GM23338 (cell line): ENCODE measurements around the gene SH3BP5. TPM values are rescaled to one million over a fixed set of nuclear protein-coding genes. Genes with fewer than 3 reads are reported as not detected.

Experiments used
- ATAC-seq: fragments of 200-7000 bp; cut with Tn5 transposase; 3 replicates; pipeline ENCODE4 v1.9.1; 2020
- DNase-seq: peaks from one replicate; pipeline ENCODE4 v3.0.0-alpha.2; 2015; ENCODE audit warnings: low spot score
- H2AFZ ChIP-seq: fragments of 200-600 bp; sonication (generic); 2 replicates; pipeline ENCODE4 v1.8.0; 2016; ENCODE audit warnings: antibody characterized with exemption, mild to moderate bottlenecking, moderate library complexity
- H3F3A ChIP-seq: fragments of 200-600 bp; sonication (generic); replicated peaks from 2 replicates; pipeline ENCODE4 v1.8.0; 2017; ENCODE audit warnings: antibody characterized with exemption, mixed run types, low read depth
- H3K27ac ChIP-seq: fragments of 200-600 bp; sonication (generic); 2 replicates; pipeline ENCODE4 v1.6.1; 2016; ENCODE audit warnings: low read depth
- H3K27me3 ChIP-seq: fragments of 200-600 bp; sonication (generic); 2 replicates; pipeline ENCODE4 v1.8.0; 2016; ENCODE audit warnings: mild to moderate bottlenecking, mixed run types, moderate library complexity; ENCODE audit not compliant: insufficient read depth
- H3K36me3 ChIP-seq: fragments of 200-600 bp; sonication (generic); 2 replicates; pipeline ENCODE4 v1.8.0; 2016; ENCODE audit warnings: mild to moderate bottlenecking; ENCODE audit not compliant: insufficient read depth
- H3K4me1 ChIP-seq: fragments of 200-600 bp; sonication (generic); 2 replicates; pipeline ENCODE4 v1.8.0; 2016; ENCODE audit warnings: mild to moderate bottlenecking, moderate library complexity; ENCODE audit not compliant: insufficient read depth
- H3K4me2 ChIP-seq: fragments of 200-600 bp; sonication (generic); 2 replicates; pipeline ENCODE4 v1.7.1; 2017; ENCODE audit warnings: mixed run types
- H3K4me3 ChIP-seq: fragments of 200-600 bp; sonication (generic); 2 replicates; pipeline ENCODE4 v1.6.1; 2016; ENCODE audit warnings: mixed run types
- H3K79me2 ChIP-seq: fragments of 200-600 bp; sonication (generic); replicated peaks from 2 replicates; pipeline ENCODE4 v1.8.0; 2017; ENCODE audit warnings: mild to moderate bottlenecking; ENCODE audit not compliant: insufficient read depth
- H3K9me2 ChIP-seq: fragments of 200-600 bp; sonication (generic); 2 replicates; pipeline ENCODE4 v1.8.0; 2017; ENCODE audit not compliant: insufficient read depth
- H4K20me1 ChIP-seq: fragments of 200-600 bp; sonication (generic); replicated peaks from 2 replicates; pipeline ENCODE4 v1.8.0; 2017; ENCODE audit warnings: mild to moderate bottlenecking; ENCODE audit not compliant: insufficient read depth
- H3K27ac Mint-ChIP-seq: 2 replicates; pipeline ENCODE4 v1.8.0; 2020; ENCODE audit warnings: inconsistent platforms, mild to moderate bottlenecking, moderate library complexity, mixed read lengths
- H3K27me3 Mint-ChIP-seq: 3 replicates; pipeline ENCODE4 v1.8.0; 2022; ENCODE audit warnings: low read depth, mild to moderate bottlenecking, moderate library complexity, mixed read lengths, inconsistent platforms; ENCODE audit not compliant: insufficient read depth, poor library complexity
- H3K36me3 Mint-ChIP-seq: 3 replicates; pipeline ENCODE4 v1.8.0; 2021; ENCODE audit warnings: low read depth, mild to moderate bottlenecking, inconsistent platforms, moderate library complexity, mixed read lengths
- H3K4me1 Mint-ChIP-seq: 3 replicates; pipeline ENCODE4 v1.8.0; 2020; ENCODE audit warnings: mild to moderate bottlenecking, inconsistent platforms, mixed read lengths
- H3K4me3 Mint-ChIP-seq: 3 replicates; pipeline ENCODE4 v1.8.0; 2021; ENCODE audit warnings: moderate library complexity, mild to moderate bottlenecking, inconsistent platforms, mixed read lengths
- H3K9me3 Mint-ChIP-seq: 3 replicates; pipeline ENCODE4 v1.8.0; 2020; ENCODE audit warnings: moderate library complexity, mild to moderate bottlenecking, inconsistent platforms, mixed read lengths
- CREB1 ChIP-seq: fragments of 250-450 bp; sonication (Bioruptor Pico); IDR thresholded peaks from 2 replicates; pipeline ENCODE4 v1.5.0; 2020; ENCODE audit warnings: low read depth, mild to moderate bottlenecking, moderate library complexity
- EZH2 ChIP-seq: fragments of 200-600 bp; sonication (generic); IDR thresholded peaks from one replicate; pipeline ENCODE4 v1.8.0; 2017; ENCODE audit warnings: antibody characterized with exemption, mild to moderate bottlenecking, low read depth; ENCODE audit not compliant: unreplicated experiment
- EZH2phosphoT487 ChIP-seq: fragments of 200-600 bp; sonication (generic); IDR thresholded peaks from one replicate; pipeline ENCODE4 v1.8.1; 2018; ENCODE audit warnings: antibody characterized with exemption; ENCODE audit not compliant: unreplicated experiment
- JUNB ChIP-seq: IDR thresholded peaks from one replicate; pipeline ENCODE4 v1.6.1; 2016; ENCODE audit warnings: antibody characterized with exemption; ENCODE audit not compliant: unreplicated experiment
- NANOG ChIP-seq: IDR thresholded peaks from 2 replicates; pipeline ENCODE4 v1.6.1; 2016; ENCODE audit warnings: antibody characterized with exemption, borderline replicate concordance
- STAT1 ChIP-seq: IDR thresholded peaks from one replicate; pipeline ENCODE4 v1.6.1; 2016; ENCODE audit warnings: antibody characterized with exemption; ENCODE audit not compliant: unreplicated experiment
- ZNF114 ChIP-seq: fragments of 250-450 bp; sonication (Bioruptor Pico); IDR thresholded peaks from 2 replicates; pipeline ENCODE4 v1.5.0; 2020; ENCODE audit warnings: mild to moderate bottlenecking, moderate library complexity
- polyA plus RNA-seq: library from polyadenylated mRNA; unstranded; fragments of >200 nt; fragmentation: Nextera tagmentation; extraction: Ambion mirVana; gene quantifications from 2 replicates; pipeline ENCODE4 v1.2.1, GENCODE V29; 2016
- total RNA-seq: library from RNA; depleted of rRNA; stranded (reverse); fragments of >200 nt; shearing (Covaris generic); gene quantifications from 2 replicates; pipeline ENCODE4 v1.2.3, GENCODE V29; 2014
- TF ChIP-seq, protein P1 (sequence below): fragments of 250-450 bp; sonication (Bioruptor Pico); IDR thresholded peaks from 2 replicates; pipeline ENCODE4 v1.5.0; 2020; ENCODE audit warnings: mild to moderate bottlenecking, moderate library complexity
- TF ChIP-seq, protein P2 (sequence below): IDR thresholded peaks from 2 replicates; pipeline ENCODE4 v1.6.1; 2016; ENCODE audit warnings: antibody characterized with exemption
- TF ChIP-seq, protein P3 (sequence below), 2 experiments: fragments of 200-600 bp in 1 of 2; sonication (generic) in 1 of 2; conservative IDR thresholded peaks; 2 replicates each; pipeline versions ENCODE4 v1.5.1 to v1.6.1; 2016 to 2017; ENCODE audit warnings: antibody characterized with exemption in 2 of 2, low read depth in 2 of 2, mild to moderate bottlenecking in 2 of 2, moderate library complexity in 1 of 2

Gene SH3BP5
- total and polyA plus RNA-seq, 2 experiments from 2014 or later: 5.8 to 9.1 TPM

DNA sequence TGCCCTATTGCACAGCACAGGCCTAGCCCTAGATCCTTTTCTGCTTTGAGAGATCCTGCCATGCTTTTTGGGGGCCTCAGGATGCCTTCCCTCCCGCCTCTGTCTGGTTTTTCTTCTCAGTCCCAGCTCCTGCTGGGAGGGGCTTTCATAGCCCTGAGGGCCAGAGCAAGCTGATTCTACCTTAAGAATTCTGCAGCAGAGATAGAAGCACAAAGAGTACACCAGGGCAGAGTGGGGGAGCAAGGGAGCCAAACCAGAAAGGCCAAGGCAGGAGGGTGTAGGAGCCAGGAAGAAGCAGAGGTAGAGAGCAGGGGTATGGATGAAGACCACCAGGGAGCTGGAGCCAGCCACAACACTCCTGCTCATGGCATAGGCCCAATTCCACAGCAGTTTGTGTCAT is 18.1 kb downstream of the SH3BP5 start (continued):
- TF ChIP-seq, protein P1, sequence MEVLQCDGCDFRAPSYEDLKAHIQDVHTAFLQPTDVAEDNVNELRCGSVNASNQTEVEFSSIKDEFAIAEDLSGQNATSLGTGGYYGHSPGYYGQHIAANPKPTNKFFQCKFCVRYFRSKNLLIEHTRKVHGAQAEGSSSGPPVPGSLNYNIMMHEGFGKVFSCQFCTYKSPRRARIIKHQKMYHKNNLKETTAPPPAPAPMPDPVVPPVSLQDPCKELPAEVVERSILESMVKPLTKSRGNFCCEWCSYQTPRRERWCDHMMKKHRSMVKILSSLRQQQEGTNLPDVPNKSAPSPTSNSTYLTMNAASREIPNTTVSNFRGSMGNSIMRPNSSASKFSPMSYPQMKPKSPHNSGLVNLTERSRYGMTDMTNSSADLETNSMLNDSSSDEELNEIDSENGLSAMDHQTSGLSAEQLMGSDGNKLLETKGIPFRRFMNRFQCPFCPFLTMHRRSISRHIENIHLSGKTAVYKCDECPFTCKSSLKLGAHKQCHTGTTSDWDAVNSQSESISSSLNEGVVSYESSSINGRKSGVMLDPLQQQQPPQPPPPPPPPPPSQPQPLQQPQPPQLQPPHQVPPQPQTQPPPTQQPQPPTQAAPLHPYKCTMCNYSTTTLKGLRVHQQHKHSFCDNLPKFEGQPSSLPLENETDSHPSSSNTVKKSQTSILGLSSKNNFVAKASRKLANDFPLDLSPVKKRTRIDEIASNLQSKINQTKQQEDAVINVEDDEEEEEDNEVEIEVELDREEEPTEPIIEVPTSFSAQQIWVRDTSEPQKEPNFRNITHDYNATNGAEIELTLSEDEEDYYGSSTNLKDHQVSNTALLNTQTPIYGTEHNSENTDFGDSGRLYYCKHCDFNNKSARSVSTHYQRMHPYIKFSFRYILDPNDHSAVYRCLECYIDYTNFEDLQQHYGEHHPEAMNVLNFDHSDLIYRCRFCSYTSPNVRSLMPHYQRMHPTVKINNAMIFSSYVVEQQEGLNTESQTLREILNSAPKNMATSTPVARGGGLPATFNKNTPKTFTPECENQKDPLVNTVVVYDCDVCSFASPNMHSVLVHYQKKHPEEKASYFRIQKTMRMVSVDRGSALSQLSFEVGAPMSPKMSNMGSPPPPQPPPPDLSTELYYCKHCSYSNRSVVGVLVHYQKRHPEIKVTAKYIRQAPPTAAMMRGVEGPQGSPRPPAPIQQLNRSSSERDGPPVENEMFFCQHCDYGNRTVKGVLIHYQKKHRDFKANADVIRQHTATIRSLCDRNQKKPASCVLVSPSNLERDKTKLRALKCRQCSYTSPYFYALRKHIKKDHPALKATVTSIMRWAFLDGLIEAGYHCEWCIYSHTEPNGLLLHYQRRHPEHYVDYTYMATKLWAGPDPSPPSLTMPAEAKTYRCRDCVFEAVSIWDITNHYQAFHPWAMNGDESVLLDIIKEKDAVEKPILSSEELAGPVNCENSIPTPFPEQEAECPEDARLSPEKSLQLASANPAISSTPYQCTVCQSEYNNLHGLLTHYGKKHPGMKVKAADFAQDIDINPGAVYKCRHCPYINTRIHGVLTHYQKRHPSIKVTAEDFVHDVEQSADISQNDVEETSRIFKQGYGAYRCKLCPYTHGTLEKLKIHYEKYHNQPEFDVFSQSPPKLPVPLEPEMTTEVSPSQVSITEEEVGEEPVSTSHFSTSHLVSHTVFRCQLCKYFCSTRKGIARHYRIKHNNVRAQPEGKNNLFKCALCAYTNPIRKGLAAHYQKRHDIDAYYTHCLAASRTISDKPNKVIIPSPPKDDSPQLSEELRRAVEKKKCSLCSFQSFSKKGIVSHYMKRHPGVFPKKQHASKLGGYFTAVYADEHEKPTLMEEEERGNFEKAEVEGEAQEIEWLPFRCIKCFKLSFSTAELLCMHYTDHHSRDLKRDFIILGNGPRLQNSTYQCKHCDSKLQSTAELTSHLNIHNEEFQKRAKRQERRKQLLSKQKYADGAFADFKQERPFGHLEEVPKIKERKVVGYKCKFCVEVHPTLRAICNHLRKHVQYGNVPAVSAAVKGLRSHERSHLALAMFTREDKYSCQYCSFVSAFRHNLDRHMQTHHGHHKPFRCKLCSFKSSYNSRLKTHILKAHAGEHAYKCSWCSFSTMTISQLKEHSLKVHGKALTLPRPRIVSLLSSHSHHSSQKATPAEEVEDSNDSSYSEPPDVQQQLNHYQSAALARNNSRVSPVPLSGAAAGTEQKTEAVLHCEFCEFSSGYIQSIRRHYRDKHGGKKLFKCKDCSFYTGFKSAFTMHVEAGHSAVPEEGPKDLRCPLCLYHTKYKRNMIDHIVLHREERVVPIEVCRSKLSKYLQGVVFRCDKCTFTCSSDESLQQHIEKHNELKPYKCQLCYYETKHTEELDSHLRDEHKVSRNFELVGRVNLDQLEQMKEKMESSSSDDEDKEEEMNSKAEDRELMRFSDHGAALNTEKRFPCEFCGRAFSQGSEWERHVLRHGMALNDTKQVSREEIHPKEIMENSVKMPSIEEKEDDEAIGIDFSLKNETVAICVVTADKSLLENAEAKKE (CRISPR knock-in tag): no peak
- no peak for TF ChIP-seq CREB1 (CRISPR knock-in tag)

- Mint-ChIP-seq H3K27me3 (peaks cover 1% of the 10 kb centered on the region), H3K4me1 (peaks cover 27% of the 10 kb centered on the region), H3K36me3 (no peaks in the 10 kb centered on the region), H3K4me3 (no peak overlapping the region), H3K9me3 (no peaks in the 10 kb centered on the region), H3K27ac (no peak overlapping the region)
- Histone ChIP-seq H4K20me1 (no peaks in the 10 kb centered on the region; the same call in 1 of the 2 replicates), H3K4me3 (no peak overlapping the region), H3K4me1 (peaks cover 19% of the 10 kb centered on the region), H3K36me3 (no peaks in the 10 kb centered on the region), H3K79me2 (0 out of 2 replicates have a peak, but pooled peaks cover 2% of the 10 kb centered on the region), H3F3A (no peaks in the 10 kb centered on the region), H3K9me2 (no peaks in the 10 kb centered on the region), H3K27ac (no peak overlapping the region), H3K27me3 (no peaks in the 10 kb centered on the region), H3K4me2 (no peak overlapping the region), H2AFZ (no peak overlapping the region)
- ATAC-seq: no peak
- DNase-seq: no peak
- TF ChIP-seq, protein P2, sequence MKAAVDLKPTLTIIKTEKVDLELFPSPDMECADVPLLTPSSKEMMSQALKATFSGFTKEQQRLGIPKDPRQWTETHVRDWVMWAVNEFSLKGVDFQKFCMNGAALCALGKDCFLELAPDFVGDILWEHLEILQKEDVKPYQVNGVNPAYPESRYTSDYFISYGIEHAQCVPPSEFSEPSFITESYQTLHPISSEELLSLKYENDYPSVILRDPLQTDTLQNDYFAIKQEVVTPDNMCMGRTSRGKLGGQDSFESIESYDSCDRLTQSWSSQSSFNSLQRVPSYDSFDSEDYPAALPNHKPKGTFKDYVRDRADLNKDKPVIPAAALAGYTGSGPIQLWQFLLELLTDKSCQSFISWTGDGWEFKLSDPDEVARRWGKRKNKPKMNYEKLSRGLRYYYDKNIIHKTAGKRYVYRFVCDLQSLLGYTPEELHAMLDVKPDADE: no peak
- TF ChIP-seq CREB1 (CRISPR knock-in tag) (no peak), EZH2 (no peak), NANOG (no peak), STAT1 (no peak), EZH2phosphoT487 (no peak), ZNF114 (CRISPR knock-in tag) (no peak), JUNB (no peak)
- TF ChIP-seq, protein P3, sequence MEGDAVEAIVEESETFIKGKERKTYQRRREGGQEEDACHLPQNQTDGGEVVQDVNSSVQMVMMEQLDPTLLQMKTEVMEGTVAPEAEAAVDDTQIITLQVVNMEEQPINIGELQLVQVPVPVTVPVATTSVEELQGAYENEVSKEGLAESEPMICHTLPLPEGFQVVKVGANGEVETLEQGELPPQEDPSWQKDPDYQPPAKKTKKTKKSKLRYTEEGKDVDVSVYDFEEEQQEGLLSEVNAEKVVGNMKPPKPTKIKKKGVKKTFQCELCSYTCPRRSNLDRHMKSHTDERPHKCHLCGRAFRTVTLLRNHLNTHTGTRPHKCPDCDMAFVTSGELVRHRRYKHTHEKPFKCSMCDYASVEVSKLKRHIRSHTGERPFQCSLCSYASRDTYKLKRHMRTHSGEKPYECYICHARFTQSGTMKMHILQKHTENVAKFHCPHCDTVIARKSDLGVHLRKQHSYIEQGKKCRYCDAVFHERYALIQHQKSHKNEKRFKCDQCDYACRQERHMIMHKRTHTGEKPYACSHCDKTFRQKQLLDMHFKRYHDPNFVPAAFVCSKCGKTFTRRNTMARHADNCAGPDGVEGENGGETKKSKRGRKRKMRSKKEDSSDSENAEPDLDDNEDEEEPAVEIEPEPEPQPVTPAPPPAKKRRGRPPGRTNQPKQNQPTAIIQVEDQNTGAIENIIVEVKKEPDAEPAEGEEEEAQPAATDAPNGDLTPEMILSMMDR (conservative IDR thresholded peaks at IDR 0.05; ENCODE audit: low read depth in 2 of 2): no peak
These were observed 18.9 kb downstream of the SH3BP5 start for GRCh38 chr3:15313461-15313860.
